RWPE1 (cell line): ENCODE data around the gene C11orf86.

Experiments
- CTCF ChIA-PET: fragments of 350-600 bp; sonication (Branson Sonifier 250); formaldehyde crosslinking; extraction: SDS; loops from one replicate; lab custom pipeline; 2021; lab: Yijun Ruan, JAX
- POLR2A ChIA-PET: fragments of 400-600 bp; formaldehyde crosslinking; extraction: SDS; loops from one replicate; lab custom pipeline; 2020; ENCODE audit warnings: antibody characterized with exemption; ENCODE audit not compliant: low non-redundant PET; lab: Yijun Ruan, JAX
- DNase-seq: peaks from one replicate; pipeline ENCODE4 v3.0.0; 2012; ENCODE audit warnings: low spot score
- H3K27ac ChIP-seq: fragments of 450-650 bp; 2 replicates; pipeline ENCODE4 v1.5.1; 2017
- CTCF ChIP-seq: fragments of 450-650 bp; conservative IDR thresholded peaks from 2 replicates; pipeline ENCODE4 v1.5.1; 2017; ENCODE audit warnings: low read depth, mild to moderate bottlenecking

C11orf86 gene

DNA sequence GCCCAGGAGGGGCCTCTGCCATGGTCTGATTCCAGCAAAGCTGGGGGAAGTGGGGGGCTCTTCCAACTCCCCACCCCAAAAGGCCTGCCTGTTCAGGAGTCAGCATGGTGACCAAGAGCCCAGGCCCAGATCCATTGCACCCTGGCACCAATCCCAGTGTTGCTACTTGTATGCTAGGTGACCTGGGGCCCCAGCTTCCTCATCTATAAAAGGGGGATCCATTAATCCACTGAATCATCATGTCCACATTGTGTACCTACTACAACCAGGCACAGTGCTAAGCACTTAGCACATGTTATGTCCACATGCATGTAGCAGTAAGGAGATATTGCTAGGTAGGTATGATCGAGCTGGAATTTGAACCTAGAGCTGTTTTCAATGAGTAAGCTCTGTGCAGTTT, 49.9 kb downstream of the C11orf86 start:
- DNase-seq, result no peak
- ChIA-PET CTCF (interaction anchor here (1.1 kb wide), 1 partner anchor 40 kb away, joined by 7 read pairs; no protein-coding TSS in a partner anchor), POLR2A (interaction anchor here (0.6 kb wide), 1 partner anchor 399 kb away, joined by 4 read pairs; no protein-coding TSS in a partner anchor)
- H3K27ac ChIP-seq, result peak overlapping the region; percentile 81
- TF ChIP-seq CTCF, result no peak

DNA sequence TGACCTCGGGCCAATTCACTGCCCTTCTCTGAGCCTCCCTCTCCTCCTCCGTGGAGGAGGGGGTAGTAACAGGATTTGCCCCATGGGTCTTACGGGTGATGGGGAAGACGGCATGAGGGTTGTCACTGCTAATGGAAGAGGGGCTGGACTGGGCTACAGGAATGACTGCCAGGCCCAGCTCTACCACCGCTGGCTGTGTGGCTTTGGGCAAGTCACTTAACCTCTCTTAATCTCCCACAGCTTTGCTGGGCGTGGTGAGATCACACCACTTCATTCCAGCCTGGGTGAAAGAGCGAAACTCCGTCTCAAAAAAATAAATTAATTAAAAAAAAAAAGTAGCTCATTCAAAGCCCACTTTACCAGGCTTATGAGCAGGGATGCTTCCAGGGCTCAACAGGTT, 50.6 kb downstream of the C11orf86 start:
- ChIA-PET CTCF (interaction anchor here (0.6 to 1.2 kb wide), 4 partner anchors 28 to 666 kb away, joined by 3 to 7 read pairs (median 4); no protein-coding TSS in a partner anchor), POLR2A (no interaction called here)
- peak overlapping the region; percentile 33; the same call in 1 of the 2 replicates for H3K27ac ChIP-seq
- no peak for DNase-seq
- TF ChIP-seq CTCF, result no peak
